Stimulated activated naive CD8-positive, alpha-beta T cell treated with anti-CD3 and anti-CD28 coated beads, Interleukin-15, amount 100 ng/mL, for 72 hours (primary cell): ENCODE data around the gene ZC3H14.
A peak's percentile ranks its signal among the peaks of the same experiment; 100 is the strongest.

Experiments used
- ATAC-seq: fragments of 150-1000 bp; cut with Tn5 transposase; 2 replicates; pipeline ENCODE4 v1.10.0; 2021; ENCODE audit warnings: mild to moderate bottlenecking, moderate library complexity
- DNase-seq, 2 donors: peaks; one replicate each; pipeline ENCODE4 v3.0.0; 2021 to 2022
- H3K27ac Mint-ChIP-seq, 2 donors: one replicate each; pipeline ENCODE4 v1.8.0; 2022; ENCODE audit warnings: mild to moderate bottlenecking in 2 of 2, mixed read lengths in 2 of 2, moderate library complexity in 2 of 2
- H3K27me3 Mint-ChIP-seq: one replicate; pipeline ENCODE4 v1.8.0; 2022; ENCODE audit warnings: mixed read lengths
- H3K4me1 Mint-ChIP-seq: one replicate; pipeline ENCODE4 v1.8.0; 2022; ENCODE audit warnings: mild to moderate bottlenecking, mixed read lengths
- H3K4me3 Mint-ChIP-seq, 2 donors: one replicate each; pipeline ENCODE4 v1.8.0; 2022; ENCODE audit warnings: mild to moderate bottlenecking in 2 of 2, mixed read lengths in 2 of 2, moderate library complexity in 1 of 2
- H3K9me3 Mint-ChIP-seq, 2 donors: one replicate each; pipeline ENCODE4 v1.8.0; 2022; ENCODE audit warnings: mixed read lengths in 2 of 2

Gene ZC3H14

DNA sequence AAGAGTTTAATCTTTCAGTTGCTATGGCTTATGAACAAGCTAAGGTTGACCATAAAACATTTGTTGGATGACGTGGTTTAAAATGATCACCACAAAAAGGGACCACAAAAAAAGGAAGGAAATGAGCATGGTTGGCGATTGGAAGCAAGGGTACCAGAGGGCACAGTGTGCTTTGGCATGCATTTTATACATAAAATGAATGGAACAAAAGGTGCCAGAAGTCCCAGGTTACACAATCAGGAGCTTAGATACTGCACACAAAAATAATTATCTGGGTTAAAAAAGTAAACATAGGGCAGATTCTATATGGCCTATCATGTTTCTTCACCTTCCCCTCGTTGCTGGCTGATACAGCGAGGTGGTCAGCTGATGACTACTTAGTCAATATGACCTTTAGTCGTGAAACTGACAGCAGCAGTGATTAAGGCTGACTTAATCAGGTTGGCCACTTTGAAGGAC lies 50.7 kb downstream of the ZC3H14 start:
- H3K4me3 Mint-ChIP-seq, result no peak overlapping the region
- no peak overlapping the region for H3K27ac Mint-ChIP-seq
- DNase-seq, result no peak
- peak; percentile 84 for ATAC-seq
- H3K27me3 Mint-ChIP-seq, result no peaks in the 10 kb centered on the region
- no peaks in the 10 kb centered on the region for H3K9me3 Mint-ChIP-seq
- peaks cover 18% of the 10 kb centered on the region for H3K4me1 Mint-ChIP-seq

DNA sequence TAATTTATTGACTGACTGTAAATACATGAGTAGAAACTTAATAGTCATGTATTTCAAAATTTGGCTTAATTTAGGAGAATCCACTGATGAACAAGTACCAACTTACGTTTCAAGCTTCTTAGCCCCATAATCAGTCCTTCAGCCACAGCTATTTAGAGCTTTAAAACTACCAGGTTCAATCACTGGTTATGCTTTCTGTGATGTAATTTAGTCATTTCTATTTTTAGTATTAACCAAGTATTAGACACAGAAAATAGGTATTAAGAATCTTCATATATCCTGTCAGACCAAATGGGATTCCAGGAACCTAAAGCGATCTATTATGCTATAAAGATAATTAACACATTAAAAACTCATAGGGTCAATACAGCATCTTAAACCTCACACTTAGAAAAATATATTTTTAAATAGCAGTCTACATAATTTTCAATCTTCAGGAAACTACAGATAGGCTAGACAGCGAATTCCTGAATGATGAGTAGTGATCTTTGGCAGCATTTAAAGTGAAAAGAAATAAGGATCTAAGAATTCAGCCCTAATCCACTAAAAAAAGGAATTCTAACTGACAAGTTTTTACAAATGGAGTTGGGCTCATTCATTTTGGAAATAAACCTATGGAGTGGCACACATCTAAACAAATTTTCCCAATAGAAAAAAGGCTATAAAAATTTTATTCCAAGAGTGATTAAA lies 51.5 kb downstream of the ZC3H14 start:
- ATAC-seq, result no peak
- H3K27me3 Mint-ChIP-seq, result no peaks in the 10 kb centered on the region

DNA sequence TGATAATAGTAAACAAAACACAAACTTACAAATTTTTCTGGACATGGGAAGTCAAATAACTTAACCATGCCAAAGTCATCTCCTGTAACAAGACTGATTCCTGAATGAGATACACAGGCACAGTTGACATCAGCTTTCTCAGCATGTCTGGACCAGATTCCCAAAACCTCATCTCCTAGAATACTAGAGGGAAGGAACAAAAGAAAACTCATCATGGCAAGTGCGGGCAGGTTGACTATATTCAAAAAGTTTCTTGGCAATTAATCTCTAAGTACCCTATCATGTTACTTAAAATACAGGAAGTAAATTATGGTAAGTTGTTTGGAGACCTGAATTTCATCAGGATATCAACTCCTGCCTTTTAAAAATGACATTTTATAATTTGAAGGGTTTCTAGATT lies 53.9 kb downstream of the ZC3H14 start:
- no peak overlapping the region for H3K27ac Mint-ChIP-seq
- no peaks in the 10 kb centered on the region for H3K27me3 Mint-ChIP-seq
- ATAC-seq (no peak), DNase-seq (no peak)
- H3K4me1 Mint-ChIP-seq, result peaks cover 16% of the 10 kb centered on the region
- no peaks in the 10 kb centered on the region for H3K9me3 Mint-ChIP-seq
- no peak overlapping the region for H3K4me3 Mint-ChIP-seq

More for the DNA sequence above, 51.5 kb downstream of the ZC3H14 start:
- Mint-ChIP-seq H3K4me3 (no peak overlapping the region), H3K9me3 (no peaks in the 10 kb centered on the region), H3K4me1 (peaks cover 18% of the 10 kb centered on the region), H3K27ac (no peak overlapping the region)
- DNase-seq, result no peak

DNA sequence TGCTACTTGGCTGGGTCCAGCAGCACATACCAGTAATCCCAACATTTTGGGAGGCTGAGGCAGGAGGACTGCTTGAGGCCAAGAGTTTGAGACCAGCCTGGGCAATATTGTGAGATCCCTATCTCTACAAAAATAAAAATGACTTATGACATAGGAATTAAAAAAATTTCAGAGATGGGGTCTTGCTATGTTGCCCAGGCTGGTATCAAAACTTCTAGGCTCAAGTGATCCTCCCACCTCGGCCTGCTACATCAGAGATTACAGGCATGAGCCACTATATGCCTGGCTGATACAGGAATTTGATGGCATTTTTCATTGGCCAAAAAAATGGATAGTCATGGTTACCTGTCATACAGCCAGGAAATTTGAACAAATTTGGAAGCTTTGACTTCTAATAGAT lies 54.6 kb downstream of the ZC3H14 start:
- Mint-ChIP-seq H3K27ac (no peak overlapping the region), H3K4me1 (peaks cover 12% of the 10 kb centered on the region)
- ATAC-seq, result no peak

DNA sequence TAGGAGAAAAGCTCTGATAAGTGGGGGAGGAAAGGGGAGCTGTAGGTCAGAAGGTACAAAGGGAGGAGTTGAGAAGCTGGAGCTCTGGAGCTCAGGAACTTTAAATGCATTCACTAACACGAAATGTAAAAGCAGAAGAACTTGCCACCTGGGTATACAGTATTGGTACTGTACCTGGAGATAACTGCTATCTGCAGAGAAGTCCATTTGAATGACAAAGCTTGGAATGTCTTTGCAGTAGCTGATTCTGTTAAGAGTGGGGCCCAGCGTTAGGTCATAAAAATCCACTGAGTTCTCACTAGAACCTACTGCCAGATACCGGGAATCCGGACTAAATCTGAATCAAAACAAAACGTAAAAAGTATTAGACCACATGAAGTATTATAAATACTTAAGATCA lies 55.6 kb downstream of the ZC3H14 start:
- no peaks in the 10 kb centered on the region for H3K27me3 Mint-ChIP-seq
- DNase-seq, result no peak
- H3K27ac Mint-ChIP-seq, result no peak overlapping the region
- peaks cover 4% of the 10 kb centered on the region for H3K4me1 Mint-ChIP-seq
- no peaks in the 10 kb centered on the region for H3K9me3 Mint-ChIP-seq
- no peak overlapping the region for H3K4me3 Mint-ChIP-seq
- ATAC-seq, result no peak

More for the DNA sequence above, 54.6 kb downstream of the ZC3H14 start:
- DNase-seq, result no peak
- no peaks in the 10 kb centered on the region for H3K9me3 Mint-ChIP-seq
- no peaks in the 10 kb centered on the region for H3K27me3 Mint-ChIP-seq
- H3K4me3 Mint-ChIP-seq, result no peak overlapping the region

DNA sequence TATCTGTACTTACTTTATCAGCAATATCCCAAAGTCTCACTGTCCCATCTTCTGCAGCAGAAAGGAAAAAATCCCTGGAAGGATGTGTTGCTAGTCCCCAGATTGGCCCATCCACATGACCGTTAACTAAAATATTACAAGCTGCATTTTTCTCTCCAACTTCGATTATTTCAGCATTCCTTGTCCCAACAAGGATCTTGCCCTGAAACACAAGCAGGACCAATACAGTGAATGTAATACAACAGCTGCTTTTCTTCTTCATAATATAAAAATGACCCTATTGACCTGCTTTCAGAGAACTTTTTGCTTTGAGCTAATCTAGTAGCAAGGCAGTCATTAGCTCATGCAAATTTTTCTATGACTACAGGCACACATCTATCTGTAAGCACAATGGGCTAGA lies 58.3 kb downstream of the ZC3H14 start:
- Mint-ChIP-seq H3K27ac (no peak overlapping the region), H3K4me1 (no peaks in the 10 kb centered on the region), H3K27me3 (no peaks in the 10 kb centered on the region), H3K4me3 (no peak overlapping the region), H3K9me3 (no peaks in the 10 kb centered on the region)
- ATAC-seq (no peak), DNase-seq (no peak)

DNA sequence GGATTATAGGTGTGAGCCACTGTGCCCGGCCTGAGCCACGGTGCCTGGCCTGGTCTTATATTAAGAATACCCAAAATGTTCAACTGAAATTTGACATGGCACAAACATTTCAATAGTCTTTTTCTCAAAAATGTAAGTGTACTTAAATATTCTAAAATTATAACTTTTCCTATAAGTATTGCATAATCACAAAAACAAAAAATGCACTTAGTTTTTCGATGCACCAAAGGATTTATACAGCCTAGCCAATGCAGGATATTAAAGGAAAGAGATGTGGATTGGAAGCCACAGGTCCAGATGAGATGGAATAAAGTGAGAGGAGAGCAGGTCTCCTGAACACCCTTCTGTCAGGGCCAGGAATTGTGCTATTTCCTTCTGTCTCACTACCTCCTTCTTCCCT lies 62.8 kb downstream of the ZC3H14 start:
- Mint-ChIP-seq H3K9me3 (no peaks in the 10 kb centered on the region), H3K4me1 (no peaks in the 10 kb centered on the region), H3K27me3 (no peaks in the 10 kb centered on the region), H3K27ac (no peak overlapping the region), H3K4me3 (no peak overlapping the region)
- DNase-seq, result no peak
- ATAC-seq, result no peak

DNA sequence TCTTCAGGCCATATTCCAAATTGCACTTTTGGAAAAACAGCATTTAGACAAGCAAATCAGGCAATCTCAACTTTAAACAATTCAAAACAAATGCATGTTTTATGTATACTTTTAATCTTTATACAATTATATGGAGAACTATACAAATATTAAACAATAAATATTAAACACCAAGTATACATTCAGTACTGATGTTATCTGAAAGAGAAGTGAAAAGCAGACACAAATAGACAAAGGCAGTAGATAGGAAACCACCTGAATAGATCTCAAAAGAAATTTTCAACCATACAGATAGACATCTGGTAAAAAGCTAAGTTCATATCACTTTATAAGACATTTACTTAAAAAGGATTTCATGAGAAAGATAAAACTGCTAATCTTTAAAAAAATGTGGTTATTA lies 65.2 kb downstream of the ZC3H14 start:
- ATAC-seq (no peak), DNase-seq (no peak)
- H3K27ac Mint-ChIP-seq, result no peak overlapping the region
- no peaks in the 10 kb centered on the region for H3K4me1 Mint-ChIP-seq
- no peaks in the 10 kb centered on the region for H3K9me3 Mint-ChIP-seq
- H3K27me3 Mint-ChIP-seq, result no peaks in the 10 kb centered on the region
- H3K4me3 Mint-ChIP-seq, result no peak overlapping the region

DNA sequence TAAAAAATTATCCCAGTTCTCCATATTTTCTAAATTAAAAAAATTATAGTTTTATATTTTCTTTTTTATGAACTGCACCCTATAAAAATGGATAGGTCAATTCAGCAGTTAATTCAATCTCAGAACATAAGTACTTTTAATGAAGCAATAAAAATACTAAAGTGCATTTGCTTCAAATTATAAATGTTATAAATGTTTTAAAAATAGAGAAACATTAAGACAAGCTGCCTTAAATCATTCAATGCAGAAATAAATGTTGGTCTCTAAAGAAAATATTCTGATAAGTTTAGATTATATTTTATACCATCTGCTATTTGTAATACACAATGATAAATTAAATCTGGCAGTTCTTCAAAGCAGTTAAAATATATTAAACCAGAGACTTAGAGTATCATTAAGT lies 65.6 kb downstream of the ZC3H14 start:
- H3K27me3 Mint-ChIP-seq, result no peaks in the 10 kb centered on the region
- H3K27ac Mint-ChIP-seq, result no peak overlapping the region
- no peak for ATAC-seq
- H3K4me1 Mint-ChIP-seq, result no peaks in the 10 kb centered on the region
- DNase-seq, result no peak
- H3K9me3 Mint-ChIP-seq, result no peaks in the 10 kb centered on the region
- H3K4me3 Mint-ChIP-seq, result no peak overlapping the region

DNA sequence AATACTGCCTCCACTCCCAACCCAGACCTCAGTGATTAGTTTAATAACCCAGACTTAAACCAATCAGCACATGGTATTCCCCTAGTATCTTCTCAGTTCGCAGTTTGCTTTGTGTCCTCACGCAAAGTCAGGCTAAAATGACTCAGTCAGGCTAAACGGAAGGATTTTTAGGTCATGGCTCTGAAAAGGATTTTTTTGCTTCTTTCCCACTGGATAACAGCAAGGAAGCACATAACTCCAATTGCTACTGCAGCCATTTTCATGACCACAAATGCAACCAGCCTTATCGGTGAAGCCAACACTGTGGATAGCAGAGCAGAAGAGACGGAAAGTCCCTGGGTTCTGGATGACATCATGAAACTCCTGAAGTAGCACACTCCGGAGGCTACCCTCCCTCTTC lies 67.7 kb downstream of the ZC3H14 start:
- Mint-ChIP-seq H3K27ac (no peak overlapping the region), H3K9me3 (no peaks in the 10 kb centered on the region), H3K4me1 (no peaks in the 10 kb centered on the region), H3K27me3 (no peaks in the 10 kb centered on the region), H3K4me3 (no peak overlapping the region)
- DNase-seq (no peak), ATAC-seq (no peak)

DNA sequence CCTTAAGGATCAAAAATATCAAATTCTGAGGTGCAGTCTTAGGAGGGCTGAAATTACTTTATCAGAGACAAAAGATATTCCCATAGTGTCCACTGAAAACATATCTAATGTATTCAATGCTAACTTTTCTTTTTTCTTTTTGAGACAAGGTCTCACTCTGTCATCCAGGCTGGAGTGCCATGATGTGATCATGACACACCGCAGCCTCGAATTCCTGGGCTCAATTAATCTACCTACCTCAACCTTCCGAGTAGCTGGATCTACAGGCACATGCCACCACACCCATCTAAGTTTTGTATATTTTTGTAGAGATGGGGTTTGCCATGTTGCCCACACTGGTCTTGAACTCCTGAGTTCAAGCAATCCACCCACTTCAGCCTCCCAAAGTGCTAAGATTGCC lies 68.3 kb downstream of the ZC3H14 start:
- ATAC-seq (no peak), DNase-seq (no peak)
- no peaks in the 10 kb centered on the region for H3K9me3 Mint-ChIP-seq
- no peak overlapping the region for H3K27ac Mint-ChIP-seq
- H3K27me3 Mint-ChIP-seq, result no peaks in the 10 kb centered on the region
- no peak overlapping the region for H3K4me3 Mint-ChIP-seq
- H3K4me1 Mint-ChIP-seq, result no peaks in the 10 kb centered on the region

DNA sequence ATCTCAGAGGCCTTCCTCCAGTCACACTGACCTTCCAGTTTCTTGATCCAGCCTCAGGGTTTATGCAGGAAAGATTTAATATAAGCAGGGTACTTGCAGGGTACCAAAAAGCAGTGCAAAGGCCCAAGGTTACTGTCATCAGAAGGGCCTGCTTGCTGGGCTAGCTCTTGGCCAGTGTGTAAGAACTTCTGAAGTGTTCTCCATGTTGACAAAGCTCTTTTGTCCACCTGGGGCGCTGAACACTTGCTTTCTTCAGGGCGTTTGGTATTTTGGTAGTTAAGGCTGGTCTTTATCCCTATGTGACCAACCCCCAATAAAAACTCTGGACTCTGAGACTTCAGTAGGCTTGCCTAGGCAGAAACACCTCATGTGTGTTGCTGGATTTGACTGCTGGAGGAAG lies 69.7 kb downstream of the ZC3H14 start:
- H3K4me1 Mint-ChIP-seq, result no peaks in the 10 kb centered on the region
- DNase-seq, result no peak

DNA sequence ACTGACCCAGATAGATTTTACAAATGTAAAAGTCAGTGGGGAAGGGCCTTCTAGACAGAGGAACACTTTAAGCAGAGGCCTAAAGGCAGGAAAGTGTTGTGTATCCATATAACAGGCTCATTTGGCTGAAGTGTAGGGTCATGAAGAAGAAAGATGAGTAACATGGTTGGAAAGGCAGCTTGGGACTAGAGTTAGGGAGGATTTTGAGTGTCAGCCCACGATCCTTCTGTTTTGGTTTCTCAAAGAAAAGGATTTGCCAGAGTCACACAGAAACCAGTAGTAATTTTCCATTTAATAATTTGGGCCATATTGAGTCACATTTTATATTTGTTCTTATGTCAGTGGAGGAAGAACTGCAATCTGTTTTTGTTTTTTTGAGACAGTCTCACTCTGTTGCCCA lies 76.4 kb downstream of the ZC3H14 start:
- Mint-ChIP-seq H3K4me3 (no peak overlapping the region), H3K27ac (no peak overlapping the region), H3K9me3 (peaks cover 20 to 26% of the 10 kb centered on the region in 2 donors), H3K4me1 (no peaks in the 10 kb centered on the region), H3K27me3 (no peaks in the 10 kb centered on the region)
- DNase-seq (no peak), ATAC-seq (no peak)

More for the DNA sequence above, 69.7 kb downstream of the ZC3H14 start:
- Mint-ChIP-seq H3K27ac (no peak overlapping the region), H3K27me3 (no peaks in the 10 kb centered on the region), H3K9me3 (no peaks in the 10 kb centered on the region), H3K4me3 (no peak overlapping the region)
- no peak for ATAC-seq

DNA sequence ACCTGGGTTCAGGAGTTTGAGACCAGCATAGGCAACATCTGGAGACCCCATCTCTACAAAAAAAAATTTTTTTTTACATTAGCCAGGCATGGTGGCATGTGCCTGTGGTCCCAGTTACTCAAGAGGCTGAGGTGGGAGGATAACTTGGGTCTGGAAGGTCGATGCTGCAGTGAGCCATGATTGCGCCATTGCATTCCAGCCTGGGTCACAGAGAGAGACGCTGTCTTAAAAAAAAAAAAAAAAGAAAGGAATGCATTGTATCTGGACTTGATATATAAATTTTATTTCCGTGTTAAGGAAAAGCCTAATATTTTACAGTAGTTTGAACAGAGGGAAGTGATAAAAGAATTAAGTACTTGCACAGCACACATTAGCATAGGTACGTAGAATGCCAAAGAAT lies 97.2 kb downstream of the ZC3H14 start:
- H3K4me3 Mint-ChIP-seq, result no peak overlapping the region
- DNase-seq, result no peak
- ATAC-seq, result no peak
- H3K27ac Mint-ChIP-seq, result no peak overlapping the region
- H3K9me3 Mint-ChIP-seq, result no peaks in the 10 kb centered on the region
- H3K27me3 Mint-ChIP-seq, result no peaks in the 10 kb centered on the region
- H3K4me1 Mint-ChIP-seq, result no peaks in the 10 kb centered on the region

DNA sequence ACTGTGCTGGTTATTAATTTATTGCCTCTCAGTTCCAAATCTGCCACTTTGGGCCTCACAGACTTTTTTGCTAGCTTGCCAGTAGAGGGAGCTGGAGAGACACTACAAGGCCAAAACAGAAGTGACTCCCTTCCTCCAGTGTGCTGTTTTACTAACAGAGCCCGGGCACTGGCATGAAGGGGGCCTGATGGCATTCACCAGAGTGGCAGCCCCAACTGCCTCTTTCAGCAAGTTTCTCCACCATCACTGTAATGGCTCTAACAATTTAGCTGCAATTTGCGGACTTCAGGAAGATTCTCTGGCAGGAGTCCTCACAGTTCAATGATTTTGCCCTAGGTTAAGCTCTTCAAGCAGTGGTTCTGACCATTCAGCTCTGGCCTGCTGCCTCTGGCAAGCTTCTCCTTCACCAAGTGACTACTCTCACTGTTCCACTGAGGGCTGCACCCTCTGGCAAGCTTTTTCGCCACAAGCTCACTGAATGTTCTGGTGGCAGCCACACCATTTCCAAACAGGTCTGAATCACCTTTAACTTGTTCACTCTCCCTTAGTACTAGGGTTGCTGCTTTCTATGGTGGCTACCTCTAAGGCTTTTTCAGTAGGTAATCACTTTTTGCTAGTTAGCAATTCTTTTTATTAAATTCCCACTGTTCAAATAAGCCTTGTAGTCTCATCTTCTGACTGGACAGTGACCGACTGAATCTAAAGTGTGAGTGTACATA lies 104.9 kb downstream of the ZC3H14 start:
- Mint-ChIP-seq H3K4me1 (no peaks in the 10 kb centered on the region), H3K27ac (peak overlapping the region in 1 of 2 donors; percentile 0), H3K4me3 (no peak overlapping the region), H3K27me3 (no peaks in the 10 kb centered on the region), H3K9me3 (peaks cover 13 to 15% of the 10 kb centered on the region in 2 donors)
- DNase-seq (peak; percentile 36 to 56), ATAC-seq (peak; percentile 87)

DNA sequence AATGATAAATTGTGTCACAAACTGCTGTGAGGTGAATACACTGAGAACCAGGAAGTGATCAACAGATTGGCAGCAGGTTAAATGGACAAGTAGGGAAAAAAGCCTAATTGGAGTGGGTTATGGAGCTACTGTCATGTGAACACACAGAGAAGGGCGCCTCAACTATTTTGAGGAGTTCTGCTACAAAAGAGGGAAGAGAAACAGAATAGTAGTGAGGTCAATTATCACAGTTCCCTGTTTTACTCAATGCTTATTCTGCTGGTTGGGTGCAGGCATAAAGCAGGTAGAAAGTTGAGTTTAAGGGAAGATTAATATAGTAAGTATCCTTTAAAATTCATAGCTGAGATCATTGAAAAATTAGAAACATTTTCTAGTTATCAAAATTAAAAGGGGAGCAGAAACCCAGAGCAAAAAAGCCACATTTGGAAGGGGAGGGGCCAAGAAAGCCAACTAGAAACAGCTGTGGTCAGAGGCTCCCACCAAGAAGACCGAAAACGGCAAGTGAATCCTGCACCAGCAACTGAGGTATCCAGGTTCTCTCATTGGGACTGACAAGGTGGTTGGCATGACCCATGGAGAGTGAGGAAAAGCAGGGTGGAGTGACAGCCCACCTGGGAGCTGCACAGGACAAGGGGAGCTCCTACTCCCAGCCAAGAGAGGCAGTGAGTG lies 105.7 kb downstream of the ZC3H14 start:
- Mint-ChIP-seq H3K27me3 (no peaks in the 10 kb centered on the region), H3K27ac (peak overlapping the region in 1 of 2 donors; percentile 0), H3K4me3 (no peak overlapping the region), H3K4me1 (no peaks in the 10 kb centered on the region), H3K9me3 (peaks cover 13 to 22% of the 10 kb centered on the region in 2 donors)
- no peak for ATAC-seq
- no peak for DNase-seq
